ENCODE results near the gene CNTN4. TPM values are rescaled to one million over a fixed set of nuclear protein-coding genes. Genes with fewer than 3 reads are reported as not detected.

CNTN4 gene
- total and polyA plus RNA-seq, 2 experiments from 2014 or later = 0.91 to 4.0 TPM

- Mint-ChIP-seq H3K27me3 (ENCODE audit: insufficient read depth, low read depth, poor library complexity) (no peaks in the 10 kb centered on the region), H3K4me3 (no peak overlapping the region), H3K27ac (no peak overlapping the region), H3K9me3 (peaks cover 96% of the 10 kb centered on the region), H3K36me3 (ENCODE audit: low read depth) (peaks cover 16% of the 10 kb centered on the region), H3K4me1 (no peaks in the 10 kb centered on the region)
- no peak overlapping the region for H3K4me2 ChIP-seq
- DNase-seq (ENCODE audit: low spot score) (no peak), ATAC-seq (no peak)
- no peak for TF ChIP-seq JUNB (IDR thresholded peaks at IDR 0.05; ENCODE audit: unreplicated experiment)
- no peak for TF ChIP-seq NANOG (IDR thresholded peaks at IDR 0.05; ENCODE audit: borderline replicate concordance)
- no peak for TF ChIP-seq REST (IDR thresholded peaks at IDR 0.05; ENCODE audit: unreplicated experiment)
- TF ChIP-seq ZNF462 (CRISPR knock-in tag; IDR thresholded peaks at IDR 0.05) = no peak
- TF ChIP-seq ZNF331 (CRISPR knock-in tag; IDR thresholded peaks at IDR 0.05; ENCODE audit: low read depth) = no peak
- no peak for TF ChIP-seq CREB1 (CRISPR knock-in tag; IDR thresholded peaks at IDR 0.05; ENCODE audit: low read depth)
- TF ChIP-seq ZNF114 (CRISPR knock-in tag; IDR thresholded peaks at IDR 0.05) = no peak
- TF ChIP-seq POLR2AphosphoS5 (IDR thresholded peaks at IDR 0.05; ENCODE audit: low read depth) = no peak
- TF ChIP-seq EZH2 (IDR thresholded peaks at IDR 0.05; ENCODE audit: low read depth, unreplicated experiment) = no peak
- no peak for TF ChIP-seq EZH2phosphoT487 (IDR thresholded peaks at IDR 0.05; ENCODE audit: unreplicated experiment)
- no peak for TF ChIP-seq STAT1 (IDR thresholded peaks at IDR 0.05; ENCODE audit: unreplicated experiment)
- no peak for TF ChIP-seq ETS1 (IDR thresholded peaks at IDR 0.05)
- TF ChIP-seq CTCF (conservative IDR thresholded peaks at IDR 0.05; ENCODE audit: low read depth in 2 of 2) = no peak
- H3K79me2 ChIP-seq (replicated peaks; ENCODE audit: insufficient read depth) = no peaks in the 10 kb centered on the region
- no peaks in the 10 kb centered on the region for H3K9me2 ChIP-seq (ENCODE audit: insufficient read depth)
- peaks cover 3% of the 10 kb centered on the region; the same call in 1 of the 2 replicates for H3K4me1 ChIP-seq (ENCODE audit: insufficient read depth)
- no peak overlapping the region for H2AFZ ChIP-seq
- H4K20me1 ChIP-seq (replicated peaks; ENCODE audit: insufficient read depth) = no peaks in the 10 kb centered on the region
- no peaks in the 10 kb centered on the region for H3F3A ChIP-seq (replicated peaks; ENCODE audit: low read depth)
- no peak overlapping the region for H3K27ac ChIP-seq (ENCODE audit: low read depth)
- no peaks in the 10 kb centered on the region for H3K27me3 ChIP-seq (ENCODE audit: insufficient read depth)
- H3K4me3 ChIP-seq = no peak overlapping the region
- H3K36me3 ChIP-seq (ENCODE audit: insufficient read depth) = no peaks in the 10 kb centered on the region
Observed at GRCh38 chr3:2495746-2496145, 397.1 kb downstream of the CNTN4 start.

Data from GM23338 (cell line).